ENCODE data around the gene UNC79. TPM values are rescaled to one million over a fixed set of nuclear protein-coding genes. Genes with fewer than 3 reads are reported as not detected.

The UNC79 gene
- total RNA-seq, 6 experiments from 2014 or later, result 0.02 to 0.08 (median 0.05) TPM

DNA sequence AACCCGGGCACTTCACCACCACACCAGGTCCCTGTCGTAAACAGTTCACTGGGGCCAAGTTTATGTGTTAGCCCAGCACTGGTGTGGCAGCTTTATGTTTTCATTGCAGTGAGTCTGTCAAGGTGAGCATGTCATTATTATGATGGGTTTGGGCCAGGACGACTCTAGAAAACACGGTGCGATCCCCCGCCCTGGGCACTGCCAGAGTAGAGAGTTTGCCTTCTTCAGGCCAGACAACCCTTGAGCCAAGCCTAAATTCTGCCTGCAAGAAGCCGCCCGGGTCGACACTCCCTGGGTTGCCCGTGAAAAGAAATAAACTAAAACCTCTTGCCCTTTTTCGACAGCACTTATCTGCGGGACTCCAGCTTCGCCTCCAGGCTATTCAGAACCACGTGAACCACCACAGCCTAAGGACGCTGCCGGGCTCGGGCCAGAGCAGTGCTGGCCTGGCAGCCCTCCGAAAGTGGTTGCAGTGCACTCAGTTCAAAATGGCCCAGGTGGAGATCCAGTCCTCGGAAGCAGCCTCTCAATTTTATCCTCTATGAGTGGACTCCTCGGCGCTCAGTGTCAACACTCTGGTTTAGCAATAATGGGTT, 275.7 kb downstream of the UNC79 start:
- no peak for DNase-seq
- no peaks in the 10 kb centered on the region for H3K27me3 Mint-ChIP-seq (ENCODE audit: insufficient read depth)
- peaks cover 62% of the 10 kb centered on the region for H3K9me3 Mint-ChIP-seq
- no peak overlapping the region for H3K4me3 Mint-ChIP-seq
- TF ChIP-seq, protein P1, sequence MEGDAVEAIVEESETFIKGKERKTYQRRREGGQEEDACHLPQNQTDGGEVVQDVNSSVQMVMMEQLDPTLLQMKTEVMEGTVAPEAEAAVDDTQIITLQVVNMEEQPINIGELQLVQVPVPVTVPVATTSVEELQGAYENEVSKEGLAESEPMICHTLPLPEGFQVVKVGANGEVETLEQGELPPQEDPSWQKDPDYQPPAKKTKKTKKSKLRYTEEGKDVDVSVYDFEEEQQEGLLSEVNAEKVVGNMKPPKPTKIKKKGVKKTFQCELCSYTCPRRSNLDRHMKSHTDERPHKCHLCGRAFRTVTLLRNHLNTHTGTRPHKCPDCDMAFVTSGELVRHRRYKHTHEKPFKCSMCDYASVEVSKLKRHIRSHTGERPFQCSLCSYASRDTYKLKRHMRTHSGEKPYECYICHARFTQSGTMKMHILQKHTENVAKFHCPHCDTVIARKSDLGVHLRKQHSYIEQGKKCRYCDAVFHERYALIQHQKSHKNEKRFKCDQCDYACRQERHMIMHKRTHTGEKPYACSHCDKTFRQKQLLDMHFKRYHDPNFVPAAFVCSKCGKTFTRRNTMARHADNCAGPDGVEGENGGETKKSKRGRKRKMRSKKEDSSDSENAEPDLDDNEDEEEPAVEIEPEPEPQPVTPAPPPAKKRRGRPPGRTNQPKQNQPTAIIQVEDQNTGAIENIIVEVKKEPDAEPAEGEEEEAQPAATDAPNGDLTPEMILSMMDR (IDR thresholded peaks at IDR 0.05), result no peak
- H3K27ac Mint-ChIP-seq, result no peak overlapping the region
- no peaks in the 10 kb centered on the region for H3K36me3 Mint-ChIP-seq (ENCODE audit: low read depth)
- H3K4me1 Mint-ChIP-seq (ENCODE audit: low read depth), result no peaks in the 10 kb centered on the region

DNA sequence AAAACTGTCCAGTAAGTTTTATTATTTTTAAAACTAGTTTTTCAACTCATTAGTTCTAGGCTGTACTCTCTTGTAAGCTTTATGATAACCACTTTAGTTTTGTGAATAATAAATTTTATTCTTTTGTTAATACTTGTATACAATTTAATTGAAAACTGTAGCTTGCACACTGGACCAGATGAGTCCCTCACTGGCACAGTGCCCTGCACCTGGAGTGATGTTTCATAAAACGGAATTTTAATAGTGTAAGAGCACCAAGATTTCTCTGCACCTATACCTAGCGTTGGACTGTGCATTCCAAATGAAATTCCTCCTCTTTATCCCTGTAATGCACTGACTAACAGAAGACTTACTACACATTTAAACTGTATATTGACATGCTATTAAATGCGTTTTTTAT, 276.7 kb downstream of the UNC79 start:
- H3K27ac Mint-ChIP-seq, result no peak overlapping the region
- no peaks in the 10 kb centered on the region for H3K36me3 Mint-ChIP-seq (ENCODE audit: low read depth)
- TF ChIP-seq, protein P1 (IDR thresholded peaks at IDR 0.05), result no peak
- no peak for DNase-seq
- H3K27me3 Mint-ChIP-seq (ENCODE audit: insufficient read depth), result peaks cover 1% of the 10 kb centered on the region; the same call in 1 of the 2 replicates
- H3K4me1 Mint-ChIP-seq (ENCODE audit: low read depth), result no peaks in the 10 kb centered on the region
- H3K4me3 Mint-ChIP-seq, result no peak overlapping the region
- peaks cover 58% of the 10 kb centered on the region for H3K9me3 Mint-ChIP-seq

DNA sequence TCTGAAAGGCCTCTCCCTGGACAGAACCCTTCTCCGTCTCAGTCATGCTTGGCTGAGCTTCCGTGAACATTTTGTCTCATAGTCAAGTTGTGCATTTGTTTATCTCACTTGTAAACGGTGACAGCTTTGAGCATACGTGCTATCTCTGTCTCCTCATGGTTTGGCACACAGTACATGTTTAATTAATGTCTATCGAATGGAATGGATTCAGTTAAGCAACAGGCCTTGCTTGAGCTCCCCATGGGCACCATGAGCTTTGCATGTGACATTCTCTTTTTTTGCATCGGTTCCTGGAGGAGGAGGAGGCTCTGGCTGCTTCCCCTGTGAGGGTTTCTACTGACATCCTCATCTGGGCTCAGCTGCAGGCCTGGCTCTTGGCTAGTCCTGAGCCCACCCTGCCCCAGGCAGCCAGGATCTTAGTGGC, 277.6 kb downstream of the UNC79 start:
- Mint-ChIP-seq H3K27me3 (ENCODE audit: insufficient read depth) (peaks cover 1% of the 10 kb centered on the region; the same call in 1 of the 2 replicates), H3K27ac (no peak overlapping the region)
- TF ChIP-seq, protein P1 (IDR thresholded peaks at IDR 0.05), result no peak

GRCh38 chr14:93708800-93709199, 278.1 kb downstream of the UNC79 start:
- Mint-ChIP-seq H3K36me3 (ENCODE audit: low read depth) (no peaks in the 10 kb centered on the region), H3K27me3 (ENCODE audit: insufficient read depth) (peaks cover 1% of the 10 kb centered on the region; the same call in 1 of the 2 replicates), H3K4me1 (ENCODE audit: low read depth) (no peaks in the 10 kb centered on the region), H3K9me3 (peaks cover 49% of the 10 kb centered on the region), H3K4me3 (no peak overlapping the region), H3K27ac (no peak overlapping the region)
- DNase-seq, result no peak
- TF ChIP-seq, protein P1 (IDR thresholded peaks at IDR 0.05), result no peak

More for the DNA sequence above, 277.6 kb downstream of the UNC79 start:
- Mint-ChIP-seq H3K36me3 (ENCODE audit: low read depth) (no peaks in the 10 kb centered on the region), H3K9me3 (peaks cover 49% of the 10 kb centered on the region), H3K4me3 (no peak overlapping the region), H3K4me1 (ENCODE audit: low read depth) (no peaks in the 10 kb centered on the region)
- DNase-seq, result no peak

- Mint-ChIP-seq H3K4me1 (ENCODE audit: low read depth) (no peaks in the 10 kb centered on the region), H3K4me3 (no peak overlapping the region), H3K9me3 (peaks cover 48% of the 10 kb centered on the region), H3K36me3 (ENCODE audit: low read depth) (no peaks in the 10 kb centered on the region), H3K27ac (no peak overlapping the region), H3K27me3 (ENCODE audit: insufficient read depth) (peaks cover 1% of the 10 kb centered on the region; the same call in 1 of the 2 replicates)
- TF ChIP-seq, protein P1 (IDR thresholded peaks at IDR 0.05), result no peak
- DNase-seq, result no peak
These were observed 278.5 kb downstream of the UNC79 start for GRCh38 chr14:93709249-93709648.

Measured in HFFc6 (cell line).